NOMO-1 treated with dmso at 0.1 percent for 144 hours (cell line): Measurements from ENCODE around the gene RFC2.

Source experiments
- DNase-seq: peaks from one replicate; lab custom pipeline; 2025; ENCODE audit not compliant: unreplicated experiment; lab: John Stamatoyannopoulos, UW

RFC2 gene

GRCh38 chr7:74193913-74194312, 60.3 kb downstream of the RFC2 start:
- no peak for DNase-seq

GRCh38 chr7:74193054-74193453, 61.1 kb downstream of the RFC2 start:
- no peak for DNase-seq

GRCh38 chr7:74191231-74191630, 63.0 kb downstream of the RFC2 start:
- no peak for DNase-seq

GRCh38 chr7:74190259-74190658, 63.9 kb downstream of the RFC2 start:
- DNase-seq, result no peak

GRCh38 chr7:74187915-74188675, 66.1 kb downstream of the RFC2 start:
- DNase-seq, result no peak

- no peak for DNase-seq
Measured at GRCh38 chr7:74185636-74186035, 68.6 kb downstream of the RFC2 start.

- DNase-seq, result no peak
Measured at GRCh38 chr7:74185016-74185415, 69.2 kb downstream of the RFC2 start.

- DNase-seq, result peak; percentile 36
Measured at GRCh38 chr7:74183653-74184450, 70.3 kb downstream of the RFC2 start.

- DNase-seq, result no peak
Measured at GRCh38 chr7:74183142-74183541, 71.1 kb downstream of the RFC2 start.

GRCh38 chr7:74182453-74183090, 71.6 kb downstream of the RFC2 start:
- DNase-seq, result no peak

- no peak for DNase-seq
Measured at GRCh38 chr7:74181821-74182220, 72.4 kb downstream of the RFC2 start.
